IMR-90 (cell line): ENCODE measurements around the gene SLC44A4.

ENCODE experiments used
- FOS ChIP-seq: fragments of 150-350 bp; IDR thresholded peaks from 2 replicates; pipeline ENCODE4 v1.6.1; 2016; ENCODE audit warnings: low read depth, low read length
- MAFK ChIP-seq: IDR thresholded peaks from 2 replicates; pipeline ENCODE4 v1.6.1; 2012; ENCODE audit warnings: low read depth, low read length, improper control_type of control experiment
- POLR2A ChIP-seq: IDR thresholded peaks from 2 replicates; pipeline ENCODE4 v1.6.1; 2012; ENCODE audit warnings: mild to moderate bottlenecking, low read depth, low read length
- RCOR1 ChIP-seq: IDR thresholded peaks from 2 replicates; pipeline ENCODE4 v1.6.1; 2012; ENCODE audit warnings: mild to moderate bottlenecking, low read length, improper control_type of control experiment; ENCODE audit not compliant: insufficient replicate concordance
- SMC3 ChIP-seq: fragments of 150-350 bp; IDR thresholded peaks from 2 replicates; pipeline ENCODE4 v1.6.1; 2016; ENCODE audit warnings: low read depth, mild to moderate bottlenecking, antibody characterized with exemption, low read length, moderate library complexity
- TF ChIP-seq, protein P1 (sequence below): conservative IDR thresholded peaks from 2 replicates; pipeline ENCODE4 v1.5.1; 2012; ENCODE audit warnings: mild to moderate bottlenecking, low read depth, low read length, improper control_type of control experiment
- TF ChIP-seq, protein P2 (sequence below): fragments of 150-350 bp; IDR thresholded peaks from 2 replicates; pipeline ENCODE4 v1.6.1; 2016; ENCODE audit warnings: low read depth, mild to moderate bottlenecking, low read length, moderate library complexity, borderline replicate concordance

- TF ChIP-seq, protein P1, sequence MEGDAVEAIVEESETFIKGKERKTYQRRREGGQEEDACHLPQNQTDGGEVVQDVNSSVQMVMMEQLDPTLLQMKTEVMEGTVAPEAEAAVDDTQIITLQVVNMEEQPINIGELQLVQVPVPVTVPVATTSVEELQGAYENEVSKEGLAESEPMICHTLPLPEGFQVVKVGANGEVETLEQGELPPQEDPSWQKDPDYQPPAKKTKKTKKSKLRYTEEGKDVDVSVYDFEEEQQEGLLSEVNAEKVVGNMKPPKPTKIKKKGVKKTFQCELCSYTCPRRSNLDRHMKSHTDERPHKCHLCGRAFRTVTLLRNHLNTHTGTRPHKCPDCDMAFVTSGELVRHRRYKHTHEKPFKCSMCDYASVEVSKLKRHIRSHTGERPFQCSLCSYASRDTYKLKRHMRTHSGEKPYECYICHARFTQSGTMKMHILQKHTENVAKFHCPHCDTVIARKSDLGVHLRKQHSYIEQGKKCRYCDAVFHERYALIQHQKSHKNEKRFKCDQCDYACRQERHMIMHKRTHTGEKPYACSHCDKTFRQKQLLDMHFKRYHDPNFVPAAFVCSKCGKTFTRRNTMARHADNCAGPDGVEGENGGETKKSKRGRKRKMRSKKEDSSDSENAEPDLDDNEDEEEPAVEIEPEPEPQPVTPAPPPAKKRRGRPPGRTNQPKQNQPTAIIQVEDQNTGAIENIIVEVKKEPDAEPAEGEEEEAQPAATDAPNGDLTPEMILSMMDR = no peak
- TF ChIP-seq, protein P2, sequence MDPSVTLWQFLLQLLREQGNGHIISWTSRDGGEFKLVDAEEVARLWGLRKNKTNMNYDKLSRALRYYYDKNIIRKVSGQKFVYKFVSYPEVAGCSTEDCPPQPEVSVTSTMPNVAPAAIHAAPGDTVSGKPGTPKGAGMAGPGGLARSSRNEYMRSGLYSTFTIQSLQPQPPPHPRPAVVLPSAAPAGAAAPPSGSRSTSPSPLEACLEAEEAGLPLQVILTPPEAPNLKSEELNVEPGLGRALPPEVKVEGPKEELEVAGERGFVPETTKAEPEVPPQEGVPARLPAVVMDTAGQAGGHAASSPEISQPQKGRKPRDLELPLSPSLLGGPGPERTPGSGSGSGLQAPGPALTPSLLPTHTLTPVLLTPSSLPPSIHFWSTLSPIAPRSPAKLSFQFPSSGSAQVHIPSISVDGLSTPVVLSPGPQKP = no peak
- TF ChIP-seq POLR2A (no peak), RCOR1 (no peak), SMC3 (no peak), MAFK (no peak), FOS (no peak)
These were observed 4.6 kb downstream of the SLC44A4 start for GRCh38 chr6:31874084-31874670.
